Suprapubic skin (tissue), 3 donors: Measurements from ENCODE around the gene CHRNA4.

Experiments used
- EP300 ChIP-seq: sonication (generic); formaldehyde crosslinking; IDR thresholded peaks from one replicate; pipeline ENCODE4 v1.6.1; 2017; ENCODE audit warnings: antibody characterized with exemption
- POLR2A ChIP-seq, 2 donors: fragments of 450-650 bp; IDR thresholded peaks; one replicate each; pipeline ENCODE4 v1.6.1; 2017; ENCODE audit warnings: antibody characterized with exemption in 2 of 2, mild to moderate bottlenecking in 2 of 2, moderate library complexity in 2 of 2
- TF ChIP-seq, protein P1 (sequence below), 2 donors: fragments of 200-600 bp in 1 of 2; fragments of 450-650 bp in 1 of 2; sonication (generic) in 1 of 2; IDR thresholded peaks; one replicate each; pipeline ENCODE4 v1.5.1; 2016 to 2019; ENCODE audit warnings: antibody characterized with exemption in 2 of 2, mild to moderate bottlenecking in 1 of 2, moderate library complexity in 1 of 2

DNA sequence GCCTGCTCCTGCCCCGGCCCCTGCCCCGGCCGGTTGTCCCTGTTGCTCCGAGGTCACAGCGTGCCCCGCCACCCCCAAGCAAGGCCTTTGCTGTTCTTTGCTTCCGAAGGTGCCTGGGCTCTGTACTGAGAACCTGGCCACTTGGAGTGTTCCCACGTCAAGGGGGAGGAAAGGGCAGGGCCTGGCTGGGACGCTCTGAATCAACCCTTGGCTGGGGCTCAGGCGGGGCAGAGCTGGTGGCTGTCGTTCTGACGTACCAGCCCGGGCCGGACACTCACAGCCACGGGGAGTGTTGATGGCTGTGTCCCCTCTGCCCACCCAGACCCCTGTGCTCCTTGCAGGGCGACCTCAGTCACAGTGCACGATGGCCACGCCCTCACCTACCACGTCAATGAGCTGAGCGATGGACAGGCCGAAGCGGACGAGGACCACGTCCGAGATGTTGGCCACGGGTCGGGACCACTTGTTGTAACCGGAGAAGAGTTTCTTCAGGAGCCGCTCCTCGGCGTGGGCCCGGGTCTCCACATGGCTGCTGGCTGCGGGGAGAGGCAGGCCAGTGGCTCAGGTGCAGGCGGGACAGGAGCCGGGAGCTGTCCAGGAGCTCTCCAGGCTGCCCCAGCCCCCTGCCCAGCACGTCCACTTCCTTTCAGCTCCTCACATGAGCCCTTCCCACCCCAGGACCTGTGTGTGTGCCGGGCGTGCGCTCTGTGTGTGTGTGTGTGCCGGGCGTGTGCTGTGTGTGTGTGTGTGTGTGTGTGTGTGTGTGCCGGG lies 1.8 kb downstream of the CHRNA4 start:
- TF ChIP-seq POLR2A (IDR thresholded peaks at IDR 0.05) = no peak
- TF ChIP-seq, protein P1, sequence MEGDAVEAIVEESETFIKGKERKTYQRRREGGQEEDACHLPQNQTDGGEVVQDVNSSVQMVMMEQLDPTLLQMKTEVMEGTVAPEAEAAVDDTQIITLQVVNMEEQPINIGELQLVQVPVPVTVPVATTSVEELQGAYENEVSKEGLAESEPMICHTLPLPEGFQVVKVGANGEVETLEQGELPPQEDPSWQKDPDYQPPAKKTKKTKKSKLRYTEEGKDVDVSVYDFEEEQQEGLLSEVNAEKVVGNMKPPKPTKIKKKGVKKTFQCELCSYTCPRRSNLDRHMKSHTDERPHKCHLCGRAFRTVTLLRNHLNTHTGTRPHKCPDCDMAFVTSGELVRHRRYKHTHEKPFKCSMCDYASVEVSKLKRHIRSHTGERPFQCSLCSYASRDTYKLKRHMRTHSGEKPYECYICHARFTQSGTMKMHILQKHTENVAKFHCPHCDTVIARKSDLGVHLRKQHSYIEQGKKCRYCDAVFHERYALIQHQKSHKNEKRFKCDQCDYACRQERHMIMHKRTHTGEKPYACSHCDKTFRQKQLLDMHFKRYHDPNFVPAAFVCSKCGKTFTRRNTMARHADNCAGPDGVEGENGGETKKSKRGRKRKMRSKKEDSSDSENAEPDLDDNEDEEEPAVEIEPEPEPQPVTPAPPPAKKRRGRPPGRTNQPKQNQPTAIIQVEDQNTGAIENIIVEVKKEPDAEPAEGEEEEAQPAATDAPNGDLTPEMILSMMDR (IDR thresholded peaks at IDR 0.05) = no peak
- no peak for TF ChIP-seq EP300
